HepG2 (cell line): ENCODE measurements around the gene BHLHE23. TPM values are rescaled to one million over a fixed set of nuclear protein-coding genes. Genes with fewer than 3 reads are reported as not detected.

Experiments
- ATAC-seq: fragments of 200-7000 bp; cut with Tn5 transposase; 3 replicates; pipeline ENCODE4 v1.9.1; 2020; ENCODE audit warnings: mild to moderate bottlenecking, moderate library complexity
- BruUV-seq: library from RNA; stranded (reverse); fragments of 400-500 nt; replicated peaks from 2 replicates; lab custom pipeline; 2021; lab: Mats Ljungman, UMichigan
- CTCF ChIA-PET: fragments of 300-600 bp; formaldehyde crosslinking; extraction: SDS; loops from one replicate; lab custom pipeline; 2021; ENCODE audit warnings: low total read pairs, inconsistent platforms, low intra/inter-chr PET ratio; lab: Yijun Ruan, JAX
- POLR2A ChIA-PET: fragments of 350-600 bp; sonication (Branson Sonifier 250); formaldehyde crosslinking; loops from one replicate; lab custom pipeline; 2020; ENCODE audit warnings: antibody characterized with exemption, inconsistent platforms; lab: Yijun Ruan, JAX
- DNase-seq: peaks from one replicate; pipeline ENCODE4 v3.0.0-alpha.2; 2015; ENCODE audit warnings: low spot score
- FAIRE-seq: peaks from 3 replicates; lab custom pipeline; 2011; peaks lifted over from hg19 to GRCh38; lab: Jason Lieb, UNC
- H2AFZ ChIP-seq: one replicate; pipeline ENCODE4 v1.6.1; 2011; ENCODE audit warnings: low read length, inconsistent platforms
- H3K27ac ChIP-seq: fragments of 300-600 bp; 3 replicates; pipeline ENCODE4 v1.8.0; 2011; ENCODE audit warnings: mixed run types, mild to moderate bottlenecking, mixed read lengths, low read length, inconsistent platforms; ENCODE audit not compliant: insufficient read depth; ENCODE audit errors: extremely low read length
- H3K27me3 ChIP-seq, 2 experiments: fragments of 200-600 bp in 1 of 2; 2 replicates in 1 of 2; 3 replicates in 1 of 2; pipeline versions ENCODE4 v1.6.0 to v1.8.0; 2011; ENCODE audit warnings: low read length in 2 of 2, mild to moderate bottlenecking in 2 of 2, moderate library complexity in 2 of 2, inconsistent platforms in 1 of 2; ENCODE audit not compliant: insufficient read depth in 2 of 2, control insufficient read depth in 1 of 2
- H3K36me3 ChIP-seq, 2 experiments: fragments of 200-600 bp in 1 of 2; replicated peaks in 1 of 2; 2 replicates in 1 of 2; 3 replicates in 1 of 2; pipeline versions ENCODE4 v1.5.1 to v1.8.0; 2011; ENCODE audit warnings: low read length in 2 of 2, inconsistent platforms in 1 of 2; ENCODE audit not compliant: insufficient read depth in 2 of 2, control insufficient read depth in 1 of 2
- H3K4me1 ChIP-seq: 2 replicates; pipeline ENCODE4 v1.5.1; 2012; ENCODE audit warnings: low read length, inconsistent platforms; ENCODE audit not compliant: insufficient read depth
- H3K4me2 ChIP-seq: 2 replicates; pipeline ENCODE4 v1.6.0; 2011; ENCODE audit warnings: low read depth, low read length, inconsistent platforms
- H3K4me3 ChIP-seq, 3 experiments: fragments of 200-600 bp in 1 of 3; sonication (generic), shearing (Covaris generic) in 1 of 3; replicated peaks in 1 of 3; 2 replicates each; pipeline ENCODE4 v1.5.1; 2011 to 2016; ENCODE audit warnings: low read length in 3 of 3, inconsistent platforms in 2 of 3, low read depth in 2 of 3, mild to moderate bottlenecking in 2 of 3, control low read depth in 1 of 3, mixed read lengths in 1 of 3; ENCODE audit not compliant: insufficient read depth in 1 of 3
- H3K79me2 ChIP-seq: one replicate; pipeline ENCODE4 v1.6.1; 2011; ENCODE audit warnings: low read length, inconsistent platforms; ENCODE audit not compliant: insufficient read depth
- H3K9ac ChIP-seq: 2 replicates; pipeline ENCODE4 v1.6.0; 2011; ENCODE audit warnings: mild to moderate bottlenecking, low read depth, low read length, inconsistent platforms; ENCODE audit not compliant: insufficient read depth
- H3K9me3 ChIP-seq: 2 replicates; pipeline ENCODE4 v1.5.1; 2012; ENCODE audit warnings: mild to moderate bottlenecking, low read length
- H4K20me1 ChIP-seq: 2 replicates; pipeline ENCODE4 v1.6.0; 2011; ENCODE audit warnings: inconsistent platforms, mild to moderate bottlenecking, low read length, moderate library complexity; ENCODE audit not compliant: insufficient read depth
- AGO2 ChIP-seq: fragments of 200-400 bp; formaldehyde crosslinking; optimal IDR thresholded peaks from 2 replicates; pipeline ENCODE3; 2017; ENCODE audit warnings: mild to moderate bottlenecking, low read depth, low read length, moderate library complexity
- HNRNPL ChIP-seq: fragments of 200-400 bp; formaldehyde crosslinking; IDR thresholded peaks from 2 replicates; pipeline ENCODE4 v1.6.1; 2017; ENCODE audit warnings: mild to moderate bottlenecking, low read depth, low read length
- NFYB ChIP-seq: sonication (generic); formaldehyde crosslinking; IDR thresholded peaks from 2 replicates; pipeline ENCODE4 v1.4.0; 2020; ENCODE audit warnings: missing genetic modification reagents
- PITX1 ChIP-seq: sonication (generic); formaldehyde crosslinking; IDR thresholded peaks from 2 replicates; pipeline ENCODE4 v1.5.1; 2020; ENCODE audit warnings: mild to moderate bottlenecking, missing genetic modification reagents
- POLR2G ChIP-seq: fragments of 200-400 bp; formaldehyde crosslinking; IDR thresholded peaks from 2 replicates; pipeline ENCODE4 v1.6.1; 2018; ENCODE audit warnings: mild to moderate bottlenecking, low read depth, low read length, moderate library complexity
- RBFOX2 ChIP-seq: fragments of 200-400 bp; formaldehyde crosslinking; IDR thresholded peaks from 2 replicates; pipeline ENCODE4 v1.6.1; 2017; ENCODE audit warnings: low read depth, mild to moderate bottlenecking, low read length
- REPIN1 ChIP-seq: sonication (generic); formaldehyde crosslinking; IDR thresholded peaks from 2 replicates; pipeline ENCODE4 v1.8.0; 2022; ENCODE audit warnings: missing genetic modification reagents, low read depth, mild to moderate bottlenecking, borderline replicate concordance
- SSRP1 ChIP-seq: IDR thresholded peaks from 2 replicates; pipeline ENCODE4 v1.6.1; 2016; ENCODE audit warnings: control low read depth
- STAT5B ChIP-seq: sonication (generic); formaldehyde crosslinking; IDR thresholded peaks from 2 replicates; pipeline ENCODE4 v1.4.0; 2020; ENCODE audit warnings: missing genetic modification reagents
- ZC3H13 ChIP-seq: sonication (generic); formaldehyde crosslinking; IDR thresholded peaks from 2 replicates; pipeline ENCODE4 v1.8.1; 2023; ENCODE audit warnings: mild to moderate bottlenecking, missing genetic modification reagents, moderate library complexity
- ZNF251 ChIP-seq: sonication (generic); formaldehyde crosslinking; IDR thresholded peaks from 2 replicates; pipeline ENCODE4 v1.9.0; 2021; ENCODE audit warnings: mild to moderate bottlenecking, missing genetic modification reagents
- ZNF644 ChIP-seq: IDR thresholded peaks from 2 replicates; pipeline ENCODE4 v1.6.1; 2016; ENCODE audit warnings: low read depth
- ZSCAN21 ChIP-seq: sonication (generic); formaldehyde crosslinking; IDR thresholded peaks from 2 replicates; pipeline ENCODE4 v1.8.0; 2022; ENCODE audit warnings: mild to moderate bottlenecking, missing genetic modification reagents, moderate library complexity, borderline replicate concordance
- WGBS: methylation state at CpG from one replicate; pipeline ENCODE4 v1.1.6; 2017; ENCODE audit warnings: low lambda C conversion rate; 5-methylcytosine and 5-hydroxymethylcytosine counted together
- in situ Hi-C: cut with HindIII; loops from 2 replicates; pipeline ENCODE4 v1.10.0; 2017; ENCODE audit warnings: low pct_unique_long_range_greater_than_20kb; ENCODE audit not compliant: extremely low pct_ligation_motif_present
- intact Hi-C: fragments of 100-400 bp; cut with micrococcal nuclease; formaldehyde crosslinking; loops from one replicate; pipeline ENCODE4 v1.10.0; 2022; ENCODE audit not compliant: unreplicated experiment
- polyA plus RNA-seq, 8 experiments: library from polyadenylated mRNA; depleted of rRNA in 3 of 8; stranded (reverse) in 7 of 8; unstranded in 1 of 8; fragments of >200 nt; fragmentation: Illumina TruSeq in 4 of 8; extraction: Trizol in 4 of 8; gene quantifications; 2 replicates each; pipeline versions ENCODE4 v1.2.1 to v1.2.3, GENCODE V29; 2011 to 2016; ENCODE audit warnings: low read depth in 4 of 8, missing spikeins in 1 of 8, mixed read lengths in 1 of 8; ENCODE audit not compliant: insufficient read depth in 1 of 8
- total RNA-seq, 5 experiments: library from RNA; depleted of rRNA; stranded (reverse); fragments of >200 nt; fragmentation: Illumina TruSeq; extraction: Trizol; gene quantifications; 2 replicates each; pipeline ENCODE4 v1.2.3, GENCODE V29; 2016; ENCODE audit warnings: low read depth in 1 of 5

The BHLHE23 gene
- total and polyA plus RNA-seq, 2 of the 13 experiments (the other 11 are each of a cell fraction or from before 2014, with no cell fraction given): not detected

- no peak for ATAC-seq
- H3K36me3 ChIP-seq: peaks cover 71 to 83% of the 10 kb centered on the region in 2 experiments
- TF ChIP-seq ZNF644 (CRISPR knock-in tag) (no peak), REPIN1 (no peak), STAT5B (CRISPR knock-in tag) (no peak), ZC3H13 (CRISPR knock-in tag) (0 out of 2 replicates have a peak, but pooled peaks have one; percentile 50), ZNF251 (CRISPR knock-in tag) (no peak), ZSCAN21 (CRISPR knock-in tag) (0 out of 2 replicates have a peak, but pooled peaks have one; percentile 14), RBFOX2 (peak; percentile 73), AGO2 (peak; percentile 92), NFYB (CRISPR knock-in tag) (no peak), HNRNPL (0 out of 2 replicates have a peak, but pooled peaks have one; percentile 42), PITX1 (CRISPR knock-in tag) (0 out of 2 replicates have a peak, but pooled peaks have one; percentile 25), SSRP1 (0 out of 2 replicates have a peak, but pooled peaks have one; percentile 0), POLR2G (peak; percentile 38)
- 94% methylated on average over 30 of the region's 32 CpGs for WGBS
- intact Hi-C loops: no loop called here
- no peaks in the 10 kb centered on the region for H3K9me3 ChIP-seq
- no peak for DNase-seq
- H3K27me3 ChIP-seq: no peaks in the 10 kb centered on the region
- CTCF ChIA-PET: no interaction called here
- H3K4me1 ChIP-seq: peaks cover under 1% of the 10 kb centered on the region; the same call in 1 of the 2 replicates
- POLR2A ChIA-PET: interaction anchor here (1.3 kb wide), 1 partner anchor 7 kb away, joined by 3 read pairs; no protein-coding TSS in a partner anchor
- no TSS peak for BruUV-seq
- in situ Hi-C loops: no loop called here
- H3K4me2 ChIP-seq: no peak overlapping the region
- no peak overlapping the region for H3K27ac ChIP-seq
- H2AFZ ChIP-seq: no peak overlapping the region
- no peak for FAIRE-seq
- peaks cover 2% of the 10 kb centered on the region for H3K79me2 ChIP-seq
- no peak overlapping the region for H3K4me3 ChIP-seq
- peaks cover 67% of the 10 kb centered on the region; the same call in 1 of the 2 replicates for H4K20me1 ChIP-seq
- no peak overlapping the region for H3K9ac ChIP-seq
Measured at GRCh38 chr20:62962891-62963613, 43.7 kb downstream of the BHLHE23 start.
